ENCODE data around the gene IFT57.

GRCh38 chr3:108145578-108145977, 76.6 kb downstream of the IFT57 start:
- TF ChIP-seq CTCF (IDR thresholded peaks at IDR 0.05; ENCODE audit: poor library complexity) (no peak), EZH2 (IDR thresholded peaks at IDR 0.05; ENCODE audit: borderline replicate concordance) (no peak)
